H1 (cell line): ENCODE measurements around the gene GLO1. TPM values are rescaled to one million over a fixed set of nuclear protein-coding genes. Genes with fewer than 3 reads are reported as not detected.

Experiments used
- SP4 ChIP-seq: IDR thresholded peaks from 2 replicates; pipeline ENCODE4 v1.6.1; 2012; ENCODE audit warnings: low read length, inconsistent platforms
- USF2 ChIP-seq: IDR thresholded peaks from 2 replicates; pipeline ENCODE4 v1.6.1; 2011; ENCODE audit warnings: low read length, improper control_type of control experiment
- polyA plus RNA-seq, 7 experiments: library from polyadenylated mRNA; depleted of rRNA in 3 of 7; stranded (reverse) in 5 of 7; unstranded in 2 of 7; fragments of >200 nt in 5 of 7; fragments of 200-250 nt in 2 of 7; gene quantifications; 1 replicate in 5 of 7; 2 replicates in 1 of 7; 4 replicates in 1 of 7; pipeline versions ENCODE4 v1.2.1 to v1.2.3, GENCODE V29; 2011 to 2013; ENCODE audit warnings: missing spikeins in 2 of 7, mixed read lengths in 2 of 7
- total RNA-seq: library from RNA; stranded (reverse); fragmentation: NEBNext Ultra II Directional; extraction: Animal tissue kit (Norgen Biotek cat#: 25700); gene quantifications from 2 replicates; pipeline ENCODE4 v1.2.1, GENCODE V29; 2021

Gene GLO1
- total and polyA plus RNA-seq, 2 of the 8 experiments (the other 6 are each of a cell fraction or from before 2014, with no cell fraction given): 104 to 170 TPM

- TF ChIP-seq USF2 (no peak), SP4 (no peak)
- TF ChIP-seq, all 59 proteins: peak for 0
These were observed 48.7 kb downstream of the GLO1 start (continued) for GRCh38 chr6:38654263-38654662.
